A549 (cell line): ENCODE results near the gene OLIG2. TPM values are rescaled to one million over a fixed set of nuclear protein-coding genes. Genes with fewer than 3 reads are reported as not detected.
A peak's percentile ranks its signal among the peaks of the same experiment; 100 is the strongest.

ENCODE experiments used
- ATAC-seq, 2 experiments: fragments of 200-7000 bp in 1 of 2; fragments of >200 bp in 1 of 2; cut with Nextera tagmentation in 1 of 2; cut with Tn5 transposase in 1 of 2; 3 replicates each; pipeline versions ENCODE4 v1.8.0 to v1.9.1; 2018 to 2020; ENCODE audit warnings: mild to moderate bottlenecking in 1 of 2, moderate library complexity in 1 of 2
- CTCF ChIA-PET: fragments of 300-600 bp; sonication (Branson Sonifier 250); formaldehyde crosslinking; extraction: SDS; loops from one replicate; lab custom pipeline; 2021; ENCODE audit warnings: antibody characterized with exemption, inconsistent platforms; lab: Yijun Ruan, JAX
- POLR2A ChIA-PET: fragments of 350-600 bp; formaldehyde crosslinking; extraction: SDS; loops from one replicate; lab custom pipeline; 2021; ENCODE audit warnings: antibody characterized with exemption, inconsistent platforms; lab: Yijun Ruan, JAX
- DNase-seq, 2 experiments: peaks; one replicate each; pipeline versions ENCODE4 v3.0.0 to v3.0.0-alpha.2; 2011 to 2016; ENCODE audit warnings: low read depth in 1 of 2, low spot score in 1 of 2
- FAIRE-seq: peaks from 2 replicates; lab custom pipeline; 2011; peaks lifted over from hg19 to GRCh38; lab: Jason Lieb, UNC
- H3K27ac ChIP-seq, 2 experiments: fragments of >200 bp; sonication (Bioruptor Twin); formaldehyde crosslinking; 3 replicates each; pipeline ENCODE4 v1.5.1; 2016 to 2017
- H3K4me1 ChIP-seq: fragments of >200 bp; sonication (Bioruptor Twin); formaldehyde crosslinking; 3 replicates; pipeline ENCODE4 v1.6.1; 2016
- H3K4me2 ChIP-seq: fragments of >200 bp; sonication (Bioruptor Twin); formaldehyde crosslinking; 3 replicates; pipeline ENCODE4 v1.6.1; 2016
- H3K4me3 ChIP-seq: fragments of >200 bp; sonication (Bioruptor Twin); formaldehyde crosslinking; 3 replicates; pipeline ENCODE4 v1.5.1; 2016
- H3K9me3 ChIP-seq: fragments of >200 bp; sonication (Bioruptor Twin); formaldehyde crosslinking; 3 replicates; pipeline ENCODE4 v1.6.1; 2016
- ATOH8 ChIP-seq: fragments of 250-450 bp; sonication (Bioruptor Pico); IDR thresholded peaks from 2 replicates; pipeline ENCODE4 v1.5.0; 2020; ENCODE audit warnings: low read depth, mild to moderate bottlenecking, moderate library complexity
- BHLHE40 ChIP-seq: IDR thresholded peaks from 2 replicates; pipeline ENCODE4 v1.6.1; 2012; ENCODE audit warnings: low read depth, low read length, inconsistent platforms
- CBX8 ChIP-seq: fragments of 200-600 bp; sonication (generic); IDR thresholded peaks from 2 replicates; pipeline ENCODE4 v1.6.1; 2016
- EHF ChIP-seq: fragments of 250-450 bp; sonication (Bioruptor Pico); IDR thresholded peaks from 2 replicates; pipeline ENCODE4 v1.5.0; 2020; ENCODE audit warnings: mild to moderate bottlenecking
- ELK1 ChIP-seq: fragments of 150-350 bp; IDR thresholded peaks from 2 replicates; pipeline ENCODE4 v1.6.1; 2014; ENCODE audit warnings: low read depth, mild to moderate bottlenecking, low read length
- EP300 ChIP-seq, 2 experiments: fragments of >200 bp; sonication (Bioruptor Twin); formaldehyde crosslinking; IDR thresholded peaks; 2 replicates in 1 of 2; 3 replicates in 1 of 2; pipeline ENCODE4 v1.6.1; 2016 to 2017
- FOSB ChIP-seq: fragments of 250-450 bp; sonication (Bioruptor Pico); IDR thresholded peaks from 2 replicates; pipeline ENCODE4 v1.5.0; 2020; ENCODE audit warnings: mild to moderate bottlenecking, moderate library complexity
- GATA3 ChIP-seq: IDR thresholded peaks from 2 replicates; pipeline ENCODE4 v1.6.1; 2012; ENCODE audit warnings: borderline replicate concordance
- HDAC2 ChIP-seq: fragments of 200-600 bp; sonication (generic); IDR thresholded peaks from 2 replicates; pipeline ENCODE4 v1.6.1; 2016
- HOXB13 ChIP-seq: fragments of 250-450 bp; sonication (Bioruptor Pico); IDR thresholded peaks from 2 replicates; pipeline ENCODE4 v1.5.0; 2020; ENCODE audit warnings: low read depth, mild to moderate bottlenecking, moderate library complexity
- JUNB ChIP-seq: fragments of >200 bp; sonication (Bioruptor Twin); formaldehyde crosslinking; IDR thresholded peaks from 2 replicates; pipeline ENCODE4 v1.6.1; 2016
- MAFK ChIP-seq: fragments of 450-650 bp; IDR thresholded peaks from 2 replicates; pipeline ENCODE4 v1.6.1; 2014; ENCODE audit not compliant: partially characterized antibody
- MAZ ChIP-seq: fragments of 150-350 bp; IDR thresholded peaks from 2 replicates; pipeline ENCODE4 v1.6.1; 2014; ENCODE audit warnings: antibody characterized with exemption, low read depth, low read length, borderline replicate concordance
- NPAS2 ChIP-seq: fragments of 250-450 bp; sonication (Bioruptor Pico); IDR thresholded peaks from 2 replicates; pipeline ENCODE4 v1.8.0; 2022; ENCODE audit warnings: mild to moderate bottlenecking, moderate library complexity, borderline replicate concordance
- NR3C1 ChIP-seq: fragments of >200 bp; sonication (Bioruptor Twin); formaldehyde crosslinking; IDR thresholded peaks from 3 replicates; pipeline ENCODE4 v1.6.1; 2017
- PBX3 ChIP-seq: IDR thresholded peaks from 2 replicates; pipeline ENCODE4 v1.6.1; 2012
- POLR2A ChIP-seq: IDR thresholded peaks from 2 replicates; pipeline ENCODE4 v1.6.1; 2012; ENCODE audit warnings: mild to moderate bottlenecking, low read length
- RARB ChIP-seq: fragments of 250-450 bp; sonication (Bioruptor Pico); IDR thresholded peaks from 2 replicates; pipeline ENCODE4 v1.8.0; 2021; ENCODE audit warnings: mild to moderate bottlenecking, moderate library complexity
- TFCP2L1 ChIP-seq: fragments of 250-450 bp; sonication (Bioruptor Pico); IDR thresholded peaks from 2 replicates; pipeline ENCODE4 v1.5.0; 2021; ENCODE audit warnings: mild to moderate bottlenecking
- ZC3H11A ChIP-seq: fragments of 450-650 bp; IDR thresholded peaks from 2 replicates; pipeline ENCODE4 v1.6.1; 2014; ENCODE audit warnings: antibody characterized with exemption, mild to moderate bottlenecking
- ZSCAN20 ChIP-seq: fragments of 250-450 bp; sonication (Bioruptor Pico); IDR thresholded peaks from 2 replicates; pipeline ENCODE4 v1.8.0; 2022; ENCODE audit warnings: mild to moderate bottlenecking, moderate library complexity
- WGBS: methylation state at CpG from one replicate; pipeline ENCODE4 v1.1.6; 2017; ENCODE audit errors: missing lambda C conversion rate; 5-methylcytosine and 5-hydroxymethylcytosine counted together
- polyA plus RNA-seq, 4 experiments: library from polyadenylated mRNA; depleted of rRNA in 3 of 4; stranded (reverse); fragments of >200 nt; fragmentation: RNase III in 1 of 4; extraction: RNeasy Plus Mini Kit Qiagen cat#74134 plus additional on column Dnase treatment in 1 of 4; gene quantifications; 2 replicates in 3 of 4; 3 replicates in 1 of 4; pipeline ENCODE4 v1.2.3, GENCODE V29; 2011 to 2017
- TF ChIP-seq, protein P1 (sequence below): fragments of 200-600 bp; sonication (generic); IDR thresholded peaks from 2 replicates; pipeline ENCODE4 v1.6.1; 2016; ENCODE audit warnings: antibody characterized with exemption, mild to moderate bottlenecking, moderate library complexity

The OLIG2 gene
- polyA plus RNA-seq, 2 of the 4 experiments (the other 2 are of a cell fraction) = not detected

DNA sequence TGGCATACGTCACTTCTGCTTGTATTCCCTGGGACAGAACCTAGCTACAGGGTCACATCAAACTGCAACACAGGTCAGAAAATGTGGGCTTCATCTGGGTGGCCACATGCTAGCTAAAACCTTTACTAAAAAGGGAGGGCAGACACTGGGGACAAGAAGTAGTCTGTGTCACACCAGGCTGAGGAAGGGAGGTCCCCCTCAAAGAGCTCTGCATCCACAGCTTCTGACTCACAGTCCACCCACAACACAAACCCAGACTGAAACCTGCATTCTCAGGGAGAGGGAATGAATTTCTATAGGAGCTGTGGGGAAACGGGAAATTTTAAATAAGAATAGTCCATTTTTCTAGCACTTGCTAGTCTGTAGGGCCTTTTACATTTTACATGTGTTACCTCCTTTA lies 16.2 kb downstream of the OLIG2 start:
- Histone ChIP-seq H3K9me3 (no peaks in the 10 kb centered on the region), H3K4me3 (no peak overlapping the region), H3K4me1 (peaks cover 10% of the 10 kb centered on the region; the same call in 2 of the 3 replicates), H3K4me2 (no peak overlapping the region), H3K27ac (peak overlapping the region in 1 of 2 experiments; percentile 49; a peak in 2 of 6 replicates)
- FAIRE-seq = no peak
- 52% methylated on average over 2 of the region's 2 CpGs for WGBS
- CTCF ChIA-PET = interaction anchor here (1.5 to 2.5 kb wide), 3 partner anchors 10 to 85 kb away, joined by 3 to 7 read pairs (median 5); no protein-coding TSS in a partner anchor
- TF ChIP-seq JUNB (no peak), TFCP2L1 (CRISPR knock-in tag) (no peak), EP300 (IDR thresholded peaks at IDR 0.05) (no peak), BHLHE40 (no peak), MAFK (no peak), ZSCAN20 (no peak), HDAC2 (no peak), FOSB (CRISPR knock-in tag) (no peak), PBX3 (no peak), NR3C1 (no peak), NPAS2 (CRISPR knock-in tag) (no peak), POLR2A (no peak), HOXB13 (CRISPR knock-in tag) (no peak), ATOH8 (no peak), RARB (CRISPR knock-in tag) (no peak), ELK1 (no peak), EHF (CRISPR knock-in tag) (no peak), ZC3H11A (no peak)
- TF ChIP-seq, protein P1, sequence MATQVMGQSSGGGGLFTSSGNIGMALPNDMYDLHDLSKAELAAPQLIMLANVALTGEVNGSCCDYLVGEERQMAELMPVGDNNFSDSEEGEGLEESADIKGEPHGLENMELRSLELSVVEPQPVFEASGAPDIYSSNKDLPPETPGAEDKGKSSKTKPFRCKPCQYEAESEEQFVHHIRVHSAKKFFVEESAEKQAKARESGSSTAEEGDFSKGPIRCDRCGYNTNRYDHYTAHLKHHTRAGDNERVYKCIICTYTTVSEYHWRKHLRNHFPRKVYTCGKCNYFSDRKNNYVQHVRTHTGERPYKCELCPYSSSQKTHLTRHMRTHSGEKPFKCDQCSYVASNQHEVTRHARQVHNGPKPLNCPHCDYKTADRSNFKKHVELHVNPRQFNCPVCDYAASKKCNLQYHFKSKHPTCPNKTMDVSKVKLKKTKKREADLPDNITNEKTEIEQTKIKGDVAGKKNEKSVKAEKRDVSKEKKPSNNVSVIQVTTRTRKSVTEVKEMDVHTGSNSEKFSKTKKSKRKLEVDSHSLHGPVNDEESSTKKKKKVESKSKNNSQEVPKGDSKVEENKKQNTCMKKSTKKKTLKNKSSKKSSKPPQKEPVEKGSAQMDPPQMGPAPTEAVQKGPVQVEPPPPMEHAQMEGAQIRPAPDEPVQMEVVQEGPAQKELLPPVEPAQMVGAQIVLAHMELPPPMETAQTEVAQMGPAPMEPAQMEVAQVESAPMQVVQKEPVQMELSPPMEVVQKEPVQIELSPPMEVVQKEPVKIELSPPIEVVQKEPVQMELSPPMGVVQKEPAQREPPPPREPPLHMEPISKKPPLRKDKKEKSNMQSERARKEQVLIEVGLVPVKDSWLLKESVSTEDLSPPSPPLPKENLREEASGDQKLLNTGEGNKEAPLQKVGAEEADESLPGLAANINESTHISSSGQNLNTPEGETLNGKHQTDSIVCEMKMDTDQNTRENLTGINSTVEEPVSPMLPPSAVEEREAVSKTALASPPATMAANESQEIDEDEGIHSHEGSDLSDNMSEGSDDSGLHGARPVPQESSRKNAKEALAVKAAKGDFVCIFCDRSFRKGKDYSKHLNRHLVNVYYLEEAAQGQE = no peak
- POLR2A ChIA-PET = no interaction called here
- no peak for DNase-seq
- no peak for ATAC-seq

DNA sequence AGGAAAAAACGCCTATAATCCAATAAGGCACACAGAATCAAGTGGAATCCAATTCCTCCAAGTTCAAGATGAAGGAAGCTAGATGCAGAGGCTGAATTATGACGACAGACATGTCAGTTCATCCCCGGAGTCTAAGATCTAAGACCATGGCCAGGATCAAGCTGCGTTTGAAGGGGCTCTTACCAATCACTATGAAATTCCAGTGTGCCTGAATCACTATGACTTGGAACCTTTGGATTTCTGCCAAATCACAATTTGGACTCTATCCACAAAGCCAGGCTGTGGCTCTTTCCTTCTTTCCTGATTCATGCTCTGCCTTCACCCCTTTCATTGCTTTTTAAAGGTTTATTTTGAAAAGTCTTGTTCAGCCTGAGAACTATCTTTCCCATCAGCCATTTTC lies 17.1 kb downstream of the OLIG2 start:
- peak; percentile 47 to 60; a peak in 5 of 6 replicates for ATAC-seq
- H3K4me1 ChIP-seq = peaks cover 10% of the 10 kb centered on the region; the same call in 2 of the 3 replicates
- no peak for FAIRE-seq
- no peak for TF ChIP-seq MAZ
- no peak for TF ChIP-seq CBX8
- no peak for TF ChIP-seq HDAC2
- TF ChIP-seq JUNB = peak; percentile 27; the same call in 1 of the 2 replicates
- TF ChIP-seq GATA3 = no peak
- TF ChIP-seq, all 56 proteins: peak for 1
- POLR2A ChIA-PET = no interaction called here
- no peaks in the 10 kb centered on the region for H3K9me3 ChIP-seq
- WGBS = 2% methylated on average over 4 of the region's 4 CpGs
- peak; percentile 8 to 45 for DNase-seq
- CTCF ChIA-PET = interaction anchor here (1.5 to 2.5 kb wide), 3 partner anchors 10 to 84 kb away, joined by 3 to 7 read pairs (median 5); no protein-coding TSS in a partner anchor
- H3K4me3 ChIP-seq = no peak overlapping the region
- peak overlapping the region; percentile 16 for H3K4me2 ChIP-seq
- no peak overlapping the region for H3K27ac ChIP-seq
